Stimulated activated CD4-positive, alpha-beta T cell treated with anti-CD3 and anti-CD28 coated beads, TNF-alpha, amount 100 ng/mL, for 24 hours (primary cell): Measurements from ENCODE around the gene JAK3.
"Not testable (repeated sequence)": the region's sequence is repeated elsewhere in the genome, so short reads cannot be mapped to it uniquely, and the experiment has no call there.

ENCODE experiments used
- DNase-seq, 3 experiments: peaks; one replicate each; pipeline ENCODE4 v3.0.0-alpha.2; 2020; ENCODE audit warnings: low read depth in 3 of 3

The JAK3 gene

DNA sequence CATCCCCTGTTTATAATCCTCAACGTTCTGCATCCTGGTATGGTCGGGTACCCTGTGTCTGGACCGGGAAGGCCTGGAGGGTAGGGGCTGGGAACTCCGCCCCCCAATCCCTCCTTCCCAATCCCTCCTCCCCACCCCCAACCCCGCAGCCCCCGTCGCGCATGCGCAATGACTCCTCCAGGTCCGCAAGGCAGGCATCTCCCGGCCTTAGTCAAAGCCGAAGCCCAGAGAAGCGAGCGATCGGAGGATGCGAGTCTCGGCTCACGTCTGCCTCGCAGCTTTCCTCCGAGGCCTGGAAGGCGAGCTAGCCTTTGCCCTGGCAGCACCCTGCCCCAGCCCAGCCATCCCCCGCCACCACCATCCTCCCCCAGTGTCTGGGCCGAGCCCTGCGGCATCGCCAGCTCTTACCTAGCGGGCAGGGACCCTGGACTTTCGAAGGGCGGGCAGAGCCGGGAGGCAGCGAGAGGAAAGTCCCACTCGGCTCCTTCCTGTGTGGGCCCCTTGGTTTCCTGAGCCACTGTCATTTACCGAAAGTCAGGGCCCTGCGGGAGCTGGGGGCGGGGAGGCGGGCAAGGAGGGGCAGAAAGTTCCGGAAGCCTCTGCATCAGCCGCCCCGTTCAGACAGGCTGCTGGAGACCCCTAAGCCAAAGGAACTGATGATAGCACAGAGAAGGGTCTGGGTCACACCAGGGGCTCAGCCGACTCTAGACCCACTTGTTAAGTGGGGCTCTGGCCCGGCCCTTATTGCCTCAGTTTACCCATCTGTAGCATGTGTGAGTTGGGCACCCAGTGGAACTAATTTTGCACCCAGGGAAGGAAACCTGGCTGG is at the start of gene JAK3:
TSS of gene JAK3 (minus strand) at position 445 of the 829 bp plus-strand sequence. CDS start 3,565 bp downstream, outside the sequence.
- peak; percentile 80 to 90 (median 87) for DNase-seq

- no peak for DNase-seq
These were observed 46.0 kb upstream of the JAK3 start for GRCh38 chr19:17893766-17894165.

GRCh38 chr19:17889609-17890214 is 41.9 kb upstream of the JAK3 start:
- no peak for DNase-seq

- no peak for DNase-seq
These were observed 40.5 kb upstream of the JAK3 start for GRCh38 chr19:17888260-17888659.

- DNase-seq = not testable (repeated sequence)
These were observed 39.4 kb upstream of the JAK3 start for GRCh38 chr19:17887221-17887620.

DNA sequence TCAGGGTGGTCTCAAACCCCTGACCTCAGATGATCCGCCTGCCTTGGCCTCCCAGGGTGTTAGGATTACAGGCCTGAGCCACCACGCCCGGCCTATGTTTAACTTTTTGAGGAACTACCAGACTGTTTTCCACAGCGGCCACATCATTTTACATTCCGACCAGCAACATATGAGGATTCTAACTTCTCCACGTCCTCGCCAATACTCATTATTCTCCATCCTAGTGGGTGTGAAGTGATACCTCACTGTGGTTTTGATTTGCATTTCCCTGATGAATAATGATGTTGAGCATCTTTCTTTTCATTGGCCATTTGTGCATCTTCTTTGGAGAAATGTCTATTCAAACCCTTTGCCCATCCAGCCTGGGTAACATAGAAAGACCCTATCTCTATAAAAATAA is 38.7 kb upstream of the JAK3 start:
- no peak for DNase-seq

GRCh38 chr19:17883627-17884410 is 36.0 kb upstream of the JAK3 start:
- DNase-seq = no peak

GRCh38 chr19:17881701-17882100 is 33.9 kb upstream of the JAK3 start:
- DNase-seq = no peak

GRCh38 chr19:17879466-17879865 is 31.7 kb upstream of the JAK3 start:
- no peak for DNase-seq

GRCh38 chr19:17877696-17878095 is 29.9 kb upstream of the JAK3 start:
- DNase-seq = no peak

GRCh38 chr19:17874758-17875135 is 27.0 kb upstream of the JAK3 start:
- no peak for DNase-seq

DNA sequence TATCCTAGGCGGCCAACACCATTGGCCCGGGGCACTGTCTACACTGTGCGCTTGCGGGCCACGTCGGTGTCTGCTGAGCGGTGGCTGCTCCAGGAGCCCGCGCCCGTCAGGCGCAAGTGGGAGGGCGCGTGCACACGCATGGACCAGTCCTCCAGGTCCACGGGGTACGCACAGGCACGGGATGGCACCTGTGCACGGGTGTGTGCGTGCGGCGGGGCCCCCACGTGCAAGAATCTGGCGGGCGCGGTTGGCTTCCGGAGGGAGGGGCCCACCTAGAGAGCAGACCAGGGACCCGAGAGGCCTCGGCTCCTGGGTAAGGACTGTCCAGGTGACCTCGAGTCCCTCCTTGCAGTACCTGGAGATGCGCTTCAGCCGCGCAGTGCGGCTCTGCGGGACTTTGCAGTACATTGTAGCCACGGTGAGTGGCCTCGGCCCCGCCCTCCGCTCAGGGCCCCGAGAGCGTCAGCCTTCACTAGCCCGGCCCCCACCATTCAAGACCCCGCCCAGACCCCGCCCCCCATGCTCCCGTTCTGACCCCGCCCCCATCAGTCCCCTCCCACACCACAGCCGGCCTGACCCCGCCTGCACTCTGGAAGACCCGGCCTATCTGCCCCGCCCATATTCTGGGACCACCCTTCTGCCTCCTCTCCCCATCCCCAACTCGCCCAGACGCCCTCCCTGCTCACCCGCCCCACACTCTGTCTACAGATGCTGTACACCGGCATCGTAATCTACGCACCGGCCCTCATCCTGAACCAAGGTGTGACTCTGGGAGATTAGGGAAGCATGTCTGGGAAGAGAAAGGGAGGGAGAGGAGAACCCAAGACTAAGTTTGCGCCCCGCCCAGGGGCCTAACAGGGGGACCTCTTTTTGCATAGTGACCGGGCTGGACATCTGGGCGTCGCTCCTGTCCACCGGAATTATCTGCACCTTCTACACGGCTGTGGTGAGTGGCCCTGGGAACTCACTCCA is 26.3 kb upstream of the JAK3 start:
- peak in 1 of 3 experiments; percentile 75 for DNase-seq

DNA sequence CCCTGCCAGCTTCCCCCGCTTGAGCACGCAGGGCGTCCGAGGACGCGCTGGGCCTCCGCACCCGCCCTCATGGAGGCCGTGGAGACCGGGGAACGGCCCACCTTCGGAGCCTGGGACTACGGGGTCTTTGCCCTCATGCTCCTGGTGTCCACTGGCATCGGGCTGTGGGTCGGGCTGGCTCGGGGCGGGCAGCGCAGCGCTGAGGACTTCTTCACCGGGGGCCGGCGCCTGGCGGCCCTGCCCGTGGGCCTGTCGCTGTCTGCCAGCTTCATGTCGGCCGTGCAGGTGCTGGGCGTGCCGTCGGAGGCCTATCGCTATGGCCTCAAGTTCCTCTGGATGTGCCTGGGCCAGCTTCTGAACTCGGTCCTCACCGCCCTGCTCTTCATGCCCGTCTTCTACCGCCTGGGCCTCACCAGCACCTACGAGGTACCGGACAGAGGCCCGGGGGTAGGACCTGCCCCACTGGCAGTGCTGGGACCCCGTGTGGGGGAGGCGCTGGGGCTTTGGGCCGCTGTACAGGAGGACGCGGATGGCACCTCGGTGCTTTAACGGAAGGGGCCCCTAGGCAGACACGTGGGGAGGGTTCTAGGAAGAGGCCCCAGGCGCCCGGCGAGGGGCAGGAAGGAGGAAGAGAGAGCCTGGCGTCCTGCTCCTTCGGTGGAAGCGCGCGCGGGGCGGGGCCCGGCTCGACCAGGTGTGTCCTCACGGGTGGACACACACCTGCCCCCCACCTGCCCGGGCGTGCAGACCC is 24.6 kb upstream of the JAK3 start:
- DNase-seq = peak in 1 of 3 experiments; percentile 67

GRCh38 chr19:17871878-17872250 is 24.1 kb upstream of the JAK3 start, which contains the start of gene SLC5A5:
TSS of gene SLC5A5 (plus strand) at chr19:17871945. CDS start at chr19:17872320, 375 bp downstream.
- DNase-seq = no peak

DNA sequence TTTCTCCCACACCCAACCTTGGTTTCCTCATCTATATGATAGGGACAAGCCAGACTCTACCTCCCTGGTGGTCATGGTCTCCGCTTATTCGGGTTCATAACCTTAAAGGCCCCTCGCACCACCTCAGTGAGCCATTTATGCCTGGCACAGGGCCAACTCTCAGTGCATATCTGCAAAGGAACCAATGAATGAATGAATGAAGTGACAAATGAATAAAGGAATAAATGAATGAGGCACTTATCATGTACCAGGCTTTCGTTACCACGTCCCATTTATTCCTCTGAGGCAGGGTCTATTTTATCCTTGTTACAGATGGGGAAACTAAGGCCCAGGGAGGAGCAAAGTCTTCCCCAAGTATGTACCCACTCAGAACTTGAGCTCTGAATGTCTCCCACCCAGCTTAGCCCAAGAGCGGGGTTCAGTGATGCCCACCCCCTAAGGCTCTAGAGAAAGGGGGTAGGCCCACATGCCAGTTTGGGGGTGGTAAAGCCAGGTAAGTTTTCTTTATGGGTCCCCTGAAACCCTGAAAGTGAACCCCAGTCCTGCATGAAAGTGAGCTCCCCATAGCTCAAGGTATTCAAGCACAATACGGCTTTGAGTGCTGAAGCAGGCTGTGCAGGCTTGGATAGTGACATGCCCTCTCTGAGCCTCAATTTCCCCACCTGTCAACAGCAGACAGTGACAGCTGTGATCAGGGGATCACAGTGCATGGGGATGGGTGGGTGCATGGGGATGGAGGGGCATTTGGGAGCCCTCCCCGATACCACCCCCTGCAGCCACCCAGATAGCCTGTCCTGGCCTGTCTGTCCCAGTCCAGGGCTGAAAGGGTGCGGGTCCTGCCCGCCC is 23.5 kb upstream of the JAK3 start:
- DNase-seq = no peak

DNA sequence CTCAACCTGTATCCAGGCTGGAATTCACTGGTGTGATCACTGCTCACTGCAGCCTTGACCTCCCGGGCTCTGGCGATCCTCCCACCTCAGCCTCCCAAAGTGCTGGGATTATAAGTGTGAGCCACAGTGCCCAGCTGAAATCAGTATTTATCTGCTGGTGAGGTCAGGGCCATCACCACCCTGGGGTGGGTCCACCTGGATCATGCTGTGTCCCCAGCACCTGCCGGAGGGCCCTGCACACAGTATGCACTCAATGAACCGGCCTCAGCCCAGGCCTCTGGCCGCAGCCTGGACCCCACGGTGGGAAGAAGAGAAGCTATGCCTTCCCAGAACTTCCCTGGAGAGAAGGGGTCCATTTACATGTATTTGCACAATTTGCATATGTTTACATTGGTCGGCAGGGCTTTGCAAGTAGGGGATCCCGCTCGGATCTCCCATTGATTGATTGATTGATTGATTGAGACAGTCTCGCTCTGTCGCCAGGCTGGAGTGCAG is 21.4 kb upstream of the JAK3 start:
- DNase-seq = no peak

DNA sequence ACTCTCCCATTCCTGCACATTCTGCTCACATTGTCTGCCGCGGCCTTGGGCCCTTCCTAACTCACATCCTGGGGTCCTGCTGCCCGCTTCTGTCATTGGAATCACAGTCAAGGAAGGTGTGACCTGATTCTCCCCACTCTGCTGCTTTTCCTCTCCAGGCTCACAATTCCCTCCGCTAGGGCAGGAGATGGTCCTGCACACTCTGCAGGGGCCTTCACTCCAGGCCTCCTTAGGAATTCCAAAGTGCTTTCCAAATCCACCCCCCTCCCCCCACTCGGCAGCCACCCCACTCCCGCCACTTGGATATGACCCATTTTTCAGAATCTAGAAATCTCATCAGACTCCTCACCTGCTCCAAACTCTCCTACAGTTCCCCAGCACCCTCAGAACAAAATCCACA is 20.9 kb upstream of the JAK3 start:
- no peak for DNase-seq

DNA sequence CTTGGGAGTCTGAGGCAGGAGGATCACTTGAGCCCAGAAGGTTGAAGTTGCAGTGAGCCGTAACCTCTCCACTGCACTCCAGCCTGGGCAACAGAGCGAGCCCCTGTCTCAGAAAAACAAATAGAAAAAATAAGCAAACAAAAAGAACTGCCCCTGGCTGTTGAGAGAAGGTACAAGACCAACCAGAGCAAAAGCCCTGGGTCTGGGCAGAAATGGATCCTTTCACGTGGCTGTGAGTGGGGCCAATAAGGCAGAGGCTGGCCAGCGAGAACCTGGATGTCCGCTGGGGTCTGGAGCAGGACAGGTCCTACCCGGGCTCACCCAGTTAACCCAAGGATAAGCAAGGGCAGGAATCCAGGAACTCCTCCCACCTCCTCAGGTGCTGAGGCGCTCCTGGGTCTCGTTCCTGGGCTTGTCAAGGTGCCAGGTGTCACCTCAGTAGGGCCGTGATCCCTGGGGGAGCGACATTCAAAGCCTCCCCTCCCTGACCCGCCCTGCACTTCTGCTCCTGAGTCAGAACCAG is 19.2 kb upstream of the JAK3 start:
- DNase-seq = no peak

GRCh38 chr19:17866312-17866963 is 18.7 kb upstream of the JAK3 start:
- no peak for DNase-seq
